A375 (cell line): ENCODE data around the gene KCNIP1. TPM values are rescaled to one million over a fixed set of nuclear protein-coding genes. Genes with fewer than 3 reads are reported as not detected.

Source experiments
- total RNA-seq: library from RNA; depleted of rRNA; stranded (reverse); fragments of >200 nt; shearing (Covaris generic); gene quantifications from 2 replicates; pipeline ENCODE4 v1.2.3, GENCODE V29; 2014; rRNA removed

Gene KCNIP1
- not detected in 2 replicates for total RNA-seq

DNA sequence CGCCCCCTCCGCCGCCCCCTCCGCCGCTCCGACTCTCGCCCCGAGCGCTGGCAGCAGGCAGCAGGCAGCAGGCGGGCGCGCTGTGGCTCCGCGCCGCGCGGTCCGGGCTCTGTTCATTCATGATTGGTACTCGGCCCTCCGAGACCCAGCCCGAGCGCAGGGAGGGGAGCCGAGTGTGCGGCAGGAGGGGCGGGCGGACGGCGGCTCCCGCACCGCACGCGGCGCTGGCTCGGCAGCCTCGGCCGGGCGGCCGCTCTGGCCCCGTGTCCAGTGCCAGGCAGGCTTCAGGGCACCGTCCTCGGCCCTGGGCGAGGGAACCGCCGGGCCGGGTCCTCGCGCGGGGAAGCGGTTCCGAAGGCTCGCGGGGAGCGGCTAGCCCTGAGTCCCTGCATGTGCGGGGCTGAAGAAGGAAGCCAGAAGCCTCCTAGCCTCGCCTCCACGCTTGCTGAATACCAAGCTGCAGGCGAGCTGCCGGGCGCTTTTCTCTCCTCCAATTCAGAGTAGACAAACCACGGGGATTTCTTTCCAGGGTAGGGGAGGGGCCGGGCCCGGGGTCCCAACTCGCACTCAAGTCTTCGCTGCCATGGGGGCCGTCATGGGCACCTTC, at the start of gene KCNIP1:
KCNIP1 (plus strand) TSS at position 31 of the 607 bp plus-strand sequence.

DNA sequence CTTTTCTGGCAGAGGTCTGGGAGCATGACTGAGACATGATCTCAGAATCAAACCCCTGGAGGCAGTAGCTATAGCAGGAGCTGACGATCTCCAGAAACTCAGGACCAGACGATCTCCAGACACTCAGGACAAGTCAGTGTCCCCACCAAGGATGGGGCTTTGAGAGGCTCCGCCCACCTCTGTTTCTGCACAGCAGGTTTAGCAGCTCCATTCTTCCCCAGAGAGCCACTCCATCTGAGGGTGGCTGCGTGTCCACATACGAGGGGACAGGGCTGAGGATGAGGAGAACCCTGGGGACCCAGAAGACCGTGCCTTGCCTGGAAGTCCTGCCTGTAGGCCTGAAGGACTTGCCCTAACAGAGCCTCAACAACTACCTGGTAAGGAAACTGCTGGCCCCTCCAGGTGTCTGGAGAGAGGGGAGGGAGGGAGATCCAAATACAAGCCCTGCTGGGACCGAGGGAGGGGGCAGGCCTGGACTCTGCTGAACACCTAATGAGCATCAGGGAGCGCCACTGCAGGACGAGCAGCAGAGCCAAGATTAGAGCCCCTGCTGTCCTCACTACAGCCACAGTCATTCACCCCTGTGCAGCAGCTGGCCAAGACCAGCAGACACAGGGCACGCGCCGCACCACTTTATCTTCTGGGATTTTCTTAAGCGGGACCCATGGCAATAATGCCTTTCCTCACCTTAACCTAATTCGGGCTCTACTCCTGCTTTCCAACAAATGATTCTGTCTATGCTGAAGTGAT, 279.9 kb downstream of the KCNIP1 start, which contains the start of gene GABRP:
GABRP (plus strand) TSS at position 228 of the 750 bp plus-strand sequence. CDS start 4,891 bp downstream, outside the sequence.

Other genes with a start within 250 kb of the KCNIP1 start
- gene LCP2, start 206.2 kb upstream of the KCNIP1 start, total RNA-seq, result 0.05 and 1.1 TPM in 2 replicates
- not detected in 2 replicates for gene KCNMB1, start 114.7 kb upstream of the KCNIP1 start, total RNA-seq